Transverse colon (tissue), 3 donors: ENCODE data around the gene CACNA1S.

ENCODE experiments used
- POLR2A ChIP-seq: fragments of 450-650 bp; IDR thresholded peaks from one replicate; pipeline ENCODE4 v1.6.1; 2016; ENCODE audit warnings: antibody characterized with exemption, mild to moderate bottlenecking, moderate library complexity
- TF ChIP-seq, protein P1 (sequence below), 5 experiments: fragments of 200-600 bp in 3 of 5; fragments of 450-650 bp in 2 of 5; sonication (generic) in 3 of 5; IDR thresholded peaks; 1 replicate in 2 of 5; 2 replicates in 3 of 5; pipeline ENCODE4 v1.5.1; 2016 to 2017; ENCODE audit warnings: antibody characterized with exemption in 5 of 5, inconsistent platforms in 3 of 5, mild to moderate bottlenecking in 2 of 5, moderate library complexity in 1 of 5

- TF ChIP-seq POLR2A, result no peak
- TF ChIP-seq, protein P1, sequence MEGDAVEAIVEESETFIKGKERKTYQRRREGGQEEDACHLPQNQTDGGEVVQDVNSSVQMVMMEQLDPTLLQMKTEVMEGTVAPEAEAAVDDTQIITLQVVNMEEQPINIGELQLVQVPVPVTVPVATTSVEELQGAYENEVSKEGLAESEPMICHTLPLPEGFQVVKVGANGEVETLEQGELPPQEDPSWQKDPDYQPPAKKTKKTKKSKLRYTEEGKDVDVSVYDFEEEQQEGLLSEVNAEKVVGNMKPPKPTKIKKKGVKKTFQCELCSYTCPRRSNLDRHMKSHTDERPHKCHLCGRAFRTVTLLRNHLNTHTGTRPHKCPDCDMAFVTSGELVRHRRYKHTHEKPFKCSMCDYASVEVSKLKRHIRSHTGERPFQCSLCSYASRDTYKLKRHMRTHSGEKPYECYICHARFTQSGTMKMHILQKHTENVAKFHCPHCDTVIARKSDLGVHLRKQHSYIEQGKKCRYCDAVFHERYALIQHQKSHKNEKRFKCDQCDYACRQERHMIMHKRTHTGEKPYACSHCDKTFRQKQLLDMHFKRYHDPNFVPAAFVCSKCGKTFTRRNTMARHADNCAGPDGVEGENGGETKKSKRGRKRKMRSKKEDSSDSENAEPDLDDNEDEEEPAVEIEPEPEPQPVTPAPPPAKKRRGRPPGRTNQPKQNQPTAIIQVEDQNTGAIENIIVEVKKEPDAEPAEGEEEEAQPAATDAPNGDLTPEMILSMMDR (IDR thresholded peaks at IDR 0.05), result no peak
Measured at GRCh38 chr1:200998323-200998722, 113.9 kb downstream of the CACNA1S start.
